HG03060 (cell line): ENCODE results near the gene SLC25A23.
"Not testable (repeated sequence)": the region's sequence is repeated elsewhere in the genome, so short reads cannot be mapped to it uniquely, and the experiment has no call there.

Experiments used
- ATAC-seq: cut with Tn5 transposase; IDR thresholded peaks from one replicate; pipeline ENCODE4 v1.9.1; 2021; ENCODE audit warnings: low read depth, moderate number of reproducible peaks; ENCODE audit not compliant: unreplicated experiment

Gene SLC25A23

DNA sequence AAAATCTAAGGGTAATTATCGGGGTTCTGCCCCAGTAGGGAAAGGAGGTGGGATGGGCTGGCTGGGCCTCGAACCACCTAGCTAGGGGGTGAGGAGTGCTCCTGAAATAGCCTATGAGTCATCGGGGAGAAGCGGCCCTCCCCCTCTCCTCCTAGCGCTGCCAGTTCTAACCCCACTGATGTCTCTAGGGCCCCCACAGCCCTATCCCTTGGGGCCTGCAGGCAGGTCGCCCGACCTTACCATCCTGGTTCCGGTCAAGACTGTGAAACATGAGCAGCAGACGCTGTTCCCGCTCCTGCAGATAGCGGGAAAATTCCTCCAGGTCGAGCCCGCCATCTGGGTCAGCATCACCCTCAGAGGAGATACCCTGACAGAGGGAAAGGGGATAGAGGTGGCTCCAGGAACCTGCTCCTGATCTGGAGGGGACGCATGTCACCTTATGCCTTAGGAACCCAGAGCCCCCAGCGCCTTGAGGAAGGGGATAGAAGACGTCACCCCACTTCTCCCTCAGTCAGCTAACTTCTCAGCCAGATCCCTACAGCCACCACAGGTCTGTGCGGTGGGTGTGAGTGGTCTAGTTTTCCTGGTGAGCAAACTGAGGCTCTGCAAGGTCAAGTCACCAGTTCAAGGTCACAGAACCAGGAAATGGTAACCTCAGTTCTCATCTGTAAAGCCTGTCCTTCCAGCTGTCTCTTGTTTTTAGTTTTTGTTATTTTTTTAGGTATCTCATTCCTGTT is 1.5 kb downstream of the SLC25A23 start:
- no peak for ATAC-seq

DNA sequence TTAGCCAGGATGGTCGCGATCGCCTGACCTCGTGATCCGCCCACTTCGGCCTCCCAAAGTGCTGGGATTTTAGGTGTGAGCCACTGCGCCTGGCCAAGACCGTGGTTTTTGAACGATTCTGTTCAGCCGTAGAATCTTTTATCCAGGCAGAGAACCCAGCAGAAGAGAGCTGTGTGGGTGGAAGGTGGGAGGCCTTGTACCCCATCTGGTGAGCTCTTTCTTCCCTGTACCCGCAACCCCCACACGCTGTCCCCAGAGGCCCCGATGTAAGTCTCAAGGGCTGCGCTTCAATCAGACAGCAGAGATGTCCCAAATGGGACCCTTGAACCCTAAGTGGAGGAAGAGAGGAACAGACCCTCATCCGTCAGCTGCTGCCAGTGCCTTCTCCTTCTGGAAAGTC is 3.7 kb downstream of the SLC25A23 start:
- ATAC-seq, result no peak

GRCh38 chr19:6453951-6454565 is 5.5 kb downstream of the SLC25A23 start:
- no peak for ATAC-seq

GRCh38 chr19:6452899-6453298 is 6.7 kb downstream of the SLC25A23 start:
- no peak for ATAC-seq

DNA sequence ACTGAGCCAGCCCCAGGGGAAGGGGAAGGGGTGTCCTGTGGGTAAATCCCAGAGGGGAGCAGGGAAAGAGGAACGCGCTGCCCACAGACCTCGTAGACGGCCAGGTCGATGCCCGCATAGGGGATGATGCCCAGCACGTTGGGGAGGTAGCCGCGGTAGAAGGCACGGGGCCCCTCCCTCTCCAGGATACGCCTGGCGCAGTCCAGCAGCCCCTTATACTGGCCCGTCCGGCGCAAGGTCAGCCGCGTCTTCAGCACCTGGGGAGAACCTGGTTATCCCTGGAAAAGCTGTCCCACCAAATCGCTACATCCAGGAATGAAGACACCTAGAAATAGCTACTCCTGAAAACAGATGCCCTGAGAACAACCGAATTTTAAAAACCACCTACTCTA is 7.4 kb downstream of the SLC25A23 start:
- ATAC-seq, result no peak

- ATAC-seq, result no peak
Observed at GRCh38 chr19:6451583-6452222, 7.9 kb downstream of the SLC25A23 start.

GRCh38 chr19:6450166-6450565 is 9.4 kb downstream of the SLC25A23 start:
- ATAC-seq, result no peak

DNA sequence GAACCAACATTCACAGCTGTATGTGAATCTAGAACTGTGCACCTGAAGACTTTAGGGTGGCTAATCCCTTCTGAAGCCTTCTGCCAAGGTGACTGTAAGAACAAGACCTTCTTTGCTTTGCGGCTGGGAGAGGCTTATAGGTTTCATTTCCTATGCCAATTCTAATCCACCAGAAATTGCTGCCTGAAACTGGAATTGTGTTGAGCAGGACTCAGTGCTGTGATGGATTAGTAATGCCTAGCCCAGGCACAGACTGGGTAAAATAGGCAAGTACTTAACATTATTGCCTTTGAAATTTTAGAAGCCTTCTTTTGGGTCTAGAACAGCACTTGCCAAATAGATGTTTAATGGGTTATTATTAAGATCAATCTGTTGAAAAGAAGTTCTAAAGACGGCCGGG is 11.5 kb downstream of the SLC25A23 start:
- ATAC-seq, result no peak

DNA sequence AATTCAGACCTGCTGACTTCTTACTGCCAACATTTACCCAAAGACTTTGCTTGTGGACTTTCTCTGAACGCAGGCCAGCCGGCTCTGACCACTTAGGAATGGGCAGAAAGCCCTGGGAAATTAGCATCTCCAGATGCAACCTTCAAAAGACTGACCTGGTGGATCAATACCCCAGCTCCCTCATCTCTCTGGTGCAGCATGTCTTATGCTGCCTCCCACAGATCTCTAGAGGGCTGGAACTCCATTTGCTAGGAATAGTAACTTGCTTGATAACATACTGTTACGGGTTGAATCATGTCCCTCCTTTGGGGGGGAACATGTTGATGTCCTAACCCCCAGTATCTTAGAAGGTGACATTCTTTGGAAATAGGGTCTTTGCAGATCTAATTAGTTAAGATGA is 13.1 kb downstream of the SLC25A23 start:
- ATAC-seq, result no peak

DNA sequence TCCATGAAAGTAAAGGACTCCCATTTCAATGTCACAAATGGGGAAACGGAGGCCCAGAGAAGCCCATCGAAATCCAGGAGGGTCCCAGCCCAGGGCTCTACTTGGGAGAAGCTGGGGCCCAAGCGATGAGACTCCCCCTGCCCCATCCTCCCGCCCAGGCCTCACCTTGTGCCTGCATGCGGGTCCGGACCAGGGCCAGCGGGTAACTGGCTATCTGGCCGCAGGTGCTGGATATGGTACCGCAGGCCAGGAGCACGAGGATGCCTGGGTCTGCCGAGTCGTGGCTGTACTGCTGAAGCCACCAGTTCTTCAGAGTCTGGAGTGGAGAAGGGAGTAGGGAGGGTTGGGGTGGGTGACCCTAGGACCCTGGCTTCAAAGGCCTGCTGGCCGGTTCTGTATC is 15.6 kb downstream of the SLC25A23 start:
- ATAC-seq, result no peak

- no peak for ATAC-seq
Observed at GRCh38 chr19:6442087-6442688, 17.4 kb downstream of the SLC25A23 start.

- ATAC-seq, result no peak
Observed at GRCh38 chr19:6440905-6441304, 18.7 kb downstream of the SLC25A23 start.

GRCh38 chr19:6439743-6440142 is 19.8 kb downstream of the SLC25A23 start:
- ATAC-seq, result no peak

GRCh38 chr19:6433663-6434062 is 25.9 kb downstream of the SLC25A23 start, which contains the start of gene SLC25A41:
Gene SLC25A41 (minus strand): TSS chr19:6433763. CDS start chr19:6433693, 70 bp downstream.
- no peak for ATAC-seq

- no peak for ATAC-seq
Observed at GRCh38 chr19:6433165-6433564, 26.4 kb downstream of the SLC25A23 start.

DNA sequence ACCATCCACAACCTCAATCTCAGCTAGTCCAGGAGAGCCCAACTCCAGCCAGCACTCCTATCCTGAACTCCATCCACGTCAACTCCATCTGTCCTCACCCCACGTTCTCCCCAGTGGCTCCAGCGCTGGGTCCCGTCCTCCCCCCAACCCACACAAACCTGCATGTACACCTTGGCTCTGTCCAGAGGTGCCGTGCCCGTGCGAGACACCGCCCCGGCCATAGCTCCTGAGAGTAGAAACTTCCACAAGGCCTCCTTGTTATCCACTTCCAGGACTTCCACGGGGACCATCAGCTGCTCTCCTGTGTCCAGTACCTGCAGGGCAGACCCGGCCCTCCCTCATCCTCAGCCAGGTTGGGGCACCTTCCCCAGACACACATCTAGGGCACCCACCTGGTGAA is 27.7 kb downstream of the SLC25A23 start:
- no peak for ATAC-seq

- ATAC-seq, result no peak
Observed at GRCh38 chr19:6429419-6430221, 30.0 kb downstream of the SLC25A23 start.

DNA sequence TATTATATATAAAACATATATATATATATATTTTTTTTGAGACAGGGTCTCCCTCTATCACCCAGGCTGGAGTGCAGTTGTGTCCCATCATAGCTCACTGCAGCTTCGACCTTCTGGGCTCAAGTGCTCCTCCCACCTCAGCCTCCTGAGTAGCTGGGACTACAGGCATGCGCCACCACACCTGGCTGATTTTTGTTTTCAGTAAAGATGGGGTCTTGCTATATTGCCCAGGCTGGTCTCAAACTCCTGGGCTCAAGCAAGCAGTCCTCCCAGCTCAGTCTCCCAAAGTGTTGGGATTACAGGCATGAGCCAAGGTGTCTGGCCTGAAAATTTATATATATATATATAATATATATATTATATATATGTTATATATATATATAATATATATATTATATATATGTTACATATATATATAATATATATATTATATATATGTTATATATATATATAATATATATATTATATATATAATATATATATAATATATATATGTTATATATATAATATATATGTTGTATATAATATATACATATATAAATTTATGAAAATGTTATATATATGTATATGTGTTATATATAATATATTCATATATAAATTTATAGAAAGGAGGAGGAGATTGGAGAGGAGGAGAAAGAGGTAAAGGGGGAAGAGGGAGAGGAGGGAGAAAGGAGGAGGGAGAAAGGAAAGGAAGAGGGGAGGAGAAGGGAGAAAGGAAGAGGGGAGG is 30.7 kb downstream of the SLC25A23 start:
- ATAC-seq, result not testable (repeated sequence)

DNA sequence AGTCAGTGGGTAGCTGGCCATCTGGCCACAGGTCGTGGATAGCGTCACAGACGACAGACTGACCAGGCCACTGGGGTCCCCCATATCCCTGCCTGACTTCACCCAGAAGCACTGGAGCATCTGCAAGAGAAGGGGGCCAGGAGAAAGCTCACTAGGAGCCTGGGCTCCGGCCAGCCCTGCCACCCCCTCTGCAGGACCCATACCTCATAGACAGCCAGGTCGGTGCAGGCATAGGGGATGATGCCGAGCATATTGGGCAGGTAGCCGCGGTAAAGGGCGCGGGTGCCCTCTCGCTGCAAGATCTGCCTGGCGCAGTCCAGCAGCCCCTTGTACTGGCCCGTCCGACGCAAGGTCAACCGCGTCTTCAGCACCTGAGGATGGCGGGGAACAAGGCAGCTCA is 32.5 kb downstream of the SLC25A23 start:
- ATAC-seq, result no peak
